HFF-Myc (cell line): ENCODE data around the gene PDE7B.

Source experiments
- DNase-seq: peaks from one replicate; pipeline ENCODE4 v3.0.0-alpha.2; 2011; ENCODE audit warnings: low read depth; ENCODE audit errors: extremely low read depth
- H3K4me3 ChIP-seq: replicated peaks from 2 replicates; pipeline ENCODE4 v1.5.1; 2011; ENCODE audit warnings: low read depth, mild to moderate bottlenecking, control low read depth, low read length
- TF ChIP-seq, protein P1 (sequence below): IDR thresholded peaks from 2 replicates; pipeline ENCODE4 v1.5.1; 2012; ENCODE audit warnings: mild to moderate bottlenecking, low read depth, low read length, control low read depth; ENCODE audit errors: missing control alignments

PDE7B gene

DNA sequence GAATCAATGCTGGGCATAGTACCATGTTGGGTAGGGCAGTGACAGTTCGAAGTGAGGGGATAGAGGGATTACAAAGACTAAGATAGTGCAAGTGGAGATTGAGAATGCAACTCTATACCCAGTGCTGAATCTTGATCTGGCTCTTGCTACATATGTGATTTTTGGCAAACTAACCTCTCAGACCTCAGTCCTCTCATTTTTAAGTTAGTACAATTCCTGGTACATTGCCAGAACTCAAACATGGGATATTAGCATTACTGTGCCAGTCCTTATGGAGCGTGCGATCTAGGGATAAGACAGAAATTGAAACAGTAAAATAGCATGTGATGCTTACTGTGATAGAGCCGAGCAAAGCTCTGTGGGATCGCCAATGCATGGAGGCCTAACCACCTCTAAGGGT lies 210.2 kb downstream of the PDE7B start:
- TF ChIP-seq, protein P1, sequence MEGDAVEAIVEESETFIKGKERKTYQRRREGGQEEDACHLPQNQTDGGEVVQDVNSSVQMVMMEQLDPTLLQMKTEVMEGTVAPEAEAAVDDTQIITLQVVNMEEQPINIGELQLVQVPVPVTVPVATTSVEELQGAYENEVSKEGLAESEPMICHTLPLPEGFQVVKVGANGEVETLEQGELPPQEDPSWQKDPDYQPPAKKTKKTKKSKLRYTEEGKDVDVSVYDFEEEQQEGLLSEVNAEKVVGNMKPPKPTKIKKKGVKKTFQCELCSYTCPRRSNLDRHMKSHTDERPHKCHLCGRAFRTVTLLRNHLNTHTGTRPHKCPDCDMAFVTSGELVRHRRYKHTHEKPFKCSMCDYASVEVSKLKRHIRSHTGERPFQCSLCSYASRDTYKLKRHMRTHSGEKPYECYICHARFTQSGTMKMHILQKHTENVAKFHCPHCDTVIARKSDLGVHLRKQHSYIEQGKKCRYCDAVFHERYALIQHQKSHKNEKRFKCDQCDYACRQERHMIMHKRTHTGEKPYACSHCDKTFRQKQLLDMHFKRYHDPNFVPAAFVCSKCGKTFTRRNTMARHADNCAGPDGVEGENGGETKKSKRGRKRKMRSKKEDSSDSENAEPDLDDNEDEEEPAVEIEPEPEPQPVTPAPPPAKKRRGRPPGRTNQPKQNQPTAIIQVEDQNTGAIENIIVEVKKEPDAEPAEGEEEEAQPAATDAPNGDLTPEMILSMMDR, result no peak
- DNase-seq, result no peak
- H3K4me3 ChIP-seq, result no peak overlapping the region

DNA sequence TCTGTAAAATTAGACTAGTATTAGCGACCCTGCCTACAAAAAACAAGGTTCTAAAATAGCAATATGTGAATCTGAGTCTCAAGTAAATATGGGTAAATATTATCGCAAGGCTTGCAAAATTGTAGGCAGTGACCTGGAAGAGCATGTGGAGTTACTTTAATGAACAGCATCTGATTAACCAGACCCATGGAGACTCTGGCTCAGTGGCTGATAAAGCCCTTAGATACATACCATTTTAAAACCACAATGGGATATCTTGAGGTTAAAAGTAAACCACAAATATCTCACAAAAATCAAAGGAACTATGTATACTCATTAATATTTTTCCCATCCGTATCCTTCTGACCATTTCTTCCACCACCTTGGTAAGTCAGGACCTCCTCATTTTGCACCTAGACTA lies 211.6 kb downstream of the PDE7B start:
- no peak overlapping the region for H3K4me3 ChIP-seq
- TF ChIP-seq, protein P1, result no peak
- no peak for DNase-seq

DNA sequence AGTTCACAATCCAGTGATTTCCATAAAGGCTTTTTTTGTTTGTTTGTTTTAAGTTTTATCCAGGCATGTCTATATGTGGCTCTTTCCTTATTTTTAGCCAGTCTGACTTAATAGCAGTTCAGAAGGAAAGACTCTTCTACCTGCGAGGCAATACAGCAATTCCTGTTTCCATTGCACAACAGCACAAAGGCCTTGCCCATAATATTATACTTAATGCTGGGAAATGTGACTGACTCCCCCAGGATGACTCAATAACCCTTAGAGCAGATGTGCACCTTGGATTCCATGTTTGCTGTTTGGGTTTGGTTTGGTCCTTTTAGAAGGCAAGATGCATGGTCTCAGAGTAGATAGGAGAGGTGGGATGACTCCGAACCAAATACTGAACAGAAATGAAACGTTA lies 214.5 kb downstream of the PDE7B start:
- no peak overlapping the region for H3K4me3 ChIP-seq
- TF ChIP-seq, protein P1, result no peak
- DNase-seq, result no peak

DNA sequence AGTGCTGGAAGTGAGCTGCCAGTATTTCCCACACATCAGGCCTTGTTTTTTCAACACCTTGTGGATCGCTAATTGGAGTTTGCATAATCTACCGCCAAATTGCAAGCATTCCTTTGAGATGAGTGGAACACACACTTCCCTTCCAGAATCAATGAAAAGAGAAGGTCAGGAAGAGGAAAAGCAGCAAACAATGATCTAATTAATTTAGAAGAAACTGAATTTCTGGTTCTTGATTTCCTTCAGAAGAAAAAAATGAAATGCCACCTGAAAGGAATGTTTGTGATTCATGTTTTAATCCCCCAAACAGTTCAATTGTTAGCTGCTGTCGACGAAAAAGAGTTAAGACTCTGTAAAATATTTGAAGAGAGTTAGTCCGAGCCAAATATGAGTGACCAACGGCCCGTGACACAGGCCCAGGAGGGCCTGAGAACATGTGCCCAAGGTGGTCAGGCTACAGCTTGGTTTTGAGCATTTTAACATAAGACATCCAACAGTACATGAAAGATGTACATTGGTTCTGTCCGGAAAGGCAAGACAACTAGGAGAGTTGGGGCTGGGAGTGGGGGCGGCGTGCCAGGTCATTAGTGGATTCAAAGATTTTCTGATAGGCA lies 216.3 kb downstream of the PDE7B start:
- DNase-seq, result no peak
- no peak overlapping the region for H3K4me3 ChIP-seq

DNA sequence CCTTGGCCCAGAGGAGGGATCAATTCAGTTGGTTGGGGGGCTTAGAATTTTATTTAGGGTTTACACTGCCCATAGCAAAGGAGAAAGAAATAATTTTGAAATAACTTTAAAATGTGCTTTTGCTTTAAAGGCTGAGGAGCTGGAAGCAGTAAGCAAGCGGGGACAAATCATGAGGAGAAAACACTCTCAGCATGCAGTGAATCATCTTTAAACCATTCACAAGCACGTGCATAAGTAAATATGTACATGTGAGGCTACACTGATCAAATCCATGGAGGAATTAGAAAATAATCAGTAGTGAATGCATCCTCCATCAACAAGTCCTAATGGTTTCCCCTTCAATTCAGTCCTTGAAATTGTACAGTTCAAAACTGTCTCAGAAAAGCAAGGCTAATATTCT lies 217.6 kb downstream of the PDE7B start:
- H3K4me3 ChIP-seq, result no peak overlapping the region
- no peak for DNase-seq
- TF ChIP-seq, protein P1, result no peak

More for the DNA sequence above, 216.3 kb downstream of the PDE7B start:
- TF ChIP-seq, protein P1, result no peak

DNA sequence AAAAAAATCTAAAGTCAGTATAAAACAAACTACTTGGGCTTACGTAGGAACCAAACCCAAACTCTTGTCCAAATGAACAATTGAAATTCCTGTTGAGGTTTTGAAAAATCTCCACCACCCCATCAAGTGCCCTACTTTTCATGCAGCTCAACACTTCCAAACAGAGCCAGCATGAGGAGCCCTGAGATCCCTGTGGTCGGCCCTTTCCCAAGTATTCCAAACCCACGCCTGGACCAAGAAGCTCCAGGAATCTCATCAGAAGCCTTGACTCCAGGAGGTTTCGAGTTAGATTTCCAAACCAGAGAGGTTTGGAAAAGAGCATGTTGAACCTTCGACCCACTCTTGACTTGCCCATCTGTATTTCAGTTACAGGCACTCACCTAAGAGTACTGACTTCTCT lies 219.3 kb downstream of the PDE7B start:
- DNase-seq, result no peak
- no peak overlapping the region for H3K4me3 ChIP-seq
- TF ChIP-seq, protein P1, result no peak

DNA sequence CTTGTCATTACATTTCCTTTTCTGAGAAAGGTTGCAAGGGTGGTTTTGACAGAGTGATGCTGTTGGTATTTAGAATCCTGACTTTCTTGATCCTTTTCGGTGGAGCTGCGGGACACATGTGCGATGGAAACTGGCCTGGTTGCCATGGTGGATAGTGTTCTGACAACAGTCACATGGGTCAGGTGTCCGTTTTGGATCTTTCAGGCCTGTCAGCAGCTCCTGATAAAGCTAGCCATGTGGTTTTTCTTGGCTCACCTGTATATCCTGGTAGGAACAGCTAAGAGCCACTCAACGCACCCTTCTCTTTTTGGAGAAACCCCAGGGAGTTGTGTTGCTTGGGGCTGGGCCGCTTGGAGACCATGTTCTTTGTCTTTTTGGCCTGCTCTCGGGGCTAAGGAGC lies 221.2 kb downstream of the PDE7B start:
- DNase-seq, result no peak
- H3K4me3 ChIP-seq, result no peak overlapping the region

More for the DNA sequence above, 221.2 kb downstream of the PDE7B start:
- TF ChIP-seq, protein P1, result no peak
